GM12892 (cell line): ENCODE measurements around the gene FUOM.

ENCODE experiments used
- POLR2A ChIP-seq: IDR thresholded peaks from 2 replicates; pipeline ENCODE4 v1.6.1; 2011; ENCODE audit warnings: low read depth, low read length, control low read depth
- POLR2AphosphoS5 ChIP-seq: IDR thresholded peaks from 2 replicates; pipeline ENCODE4 v1.6.1; 2011; ENCODE audit warnings: low read depth, low read length, control low read depth
- TAF1 ChIP-seq: IDR thresholded peaks from 2 replicates; pipeline ENCODE4 v1.6.1; 2011; ENCODE audit warnings: low read depth, mild to moderate bottlenecking, control low read depth, low read length, borderline replicate concordance

DNA sequence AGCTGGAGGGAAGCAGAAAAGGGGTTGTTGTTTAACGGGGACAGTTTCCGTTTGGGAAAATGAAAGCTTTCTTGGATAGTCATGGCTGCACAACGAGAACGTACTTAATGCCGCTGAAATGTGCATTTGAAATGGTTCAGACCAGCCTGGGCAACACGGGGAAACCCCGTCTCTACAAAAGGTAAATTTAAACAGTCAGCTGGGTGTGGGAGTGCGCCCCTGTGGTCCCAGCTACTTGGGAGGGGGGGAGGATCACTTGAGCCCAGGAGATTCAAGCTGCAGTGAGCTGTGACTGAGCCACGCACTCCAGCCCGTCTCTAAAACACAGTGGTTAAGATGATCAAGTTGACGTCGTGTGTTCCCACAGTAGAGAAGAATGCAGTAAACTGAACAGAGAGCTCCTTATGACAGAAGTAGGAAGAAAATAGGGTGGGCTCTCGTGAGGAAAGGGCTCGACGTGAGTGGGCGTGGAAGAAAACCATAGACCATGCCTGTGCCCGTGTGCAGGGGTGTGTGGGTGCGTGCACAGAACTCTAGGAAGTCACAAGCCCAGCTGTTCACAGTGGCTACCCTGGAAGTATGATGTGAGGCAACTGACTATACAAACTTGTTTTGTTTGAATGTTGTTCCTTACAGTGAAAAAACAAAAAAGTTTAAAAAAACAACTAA is 4.1 kb upstream of the FUOM start:
- TF ChIP-seq POLR2AphosphoS5 (no peak), POLR2A (no peak; the same call in 1 of the 2 replicates), TAF1 (no peak)
